ENCODE results near the gene KRAS.
A peak's percentile ranks its signal among the peaks of the same experiment; 100 is the strongest.
"Not testable (repeated sequence)": the region's sequence is repeated elsewhere in the genome, so short reads cannot be mapped to it uniquely, and the experiment has no call there.

KRAS gene

DNA sequence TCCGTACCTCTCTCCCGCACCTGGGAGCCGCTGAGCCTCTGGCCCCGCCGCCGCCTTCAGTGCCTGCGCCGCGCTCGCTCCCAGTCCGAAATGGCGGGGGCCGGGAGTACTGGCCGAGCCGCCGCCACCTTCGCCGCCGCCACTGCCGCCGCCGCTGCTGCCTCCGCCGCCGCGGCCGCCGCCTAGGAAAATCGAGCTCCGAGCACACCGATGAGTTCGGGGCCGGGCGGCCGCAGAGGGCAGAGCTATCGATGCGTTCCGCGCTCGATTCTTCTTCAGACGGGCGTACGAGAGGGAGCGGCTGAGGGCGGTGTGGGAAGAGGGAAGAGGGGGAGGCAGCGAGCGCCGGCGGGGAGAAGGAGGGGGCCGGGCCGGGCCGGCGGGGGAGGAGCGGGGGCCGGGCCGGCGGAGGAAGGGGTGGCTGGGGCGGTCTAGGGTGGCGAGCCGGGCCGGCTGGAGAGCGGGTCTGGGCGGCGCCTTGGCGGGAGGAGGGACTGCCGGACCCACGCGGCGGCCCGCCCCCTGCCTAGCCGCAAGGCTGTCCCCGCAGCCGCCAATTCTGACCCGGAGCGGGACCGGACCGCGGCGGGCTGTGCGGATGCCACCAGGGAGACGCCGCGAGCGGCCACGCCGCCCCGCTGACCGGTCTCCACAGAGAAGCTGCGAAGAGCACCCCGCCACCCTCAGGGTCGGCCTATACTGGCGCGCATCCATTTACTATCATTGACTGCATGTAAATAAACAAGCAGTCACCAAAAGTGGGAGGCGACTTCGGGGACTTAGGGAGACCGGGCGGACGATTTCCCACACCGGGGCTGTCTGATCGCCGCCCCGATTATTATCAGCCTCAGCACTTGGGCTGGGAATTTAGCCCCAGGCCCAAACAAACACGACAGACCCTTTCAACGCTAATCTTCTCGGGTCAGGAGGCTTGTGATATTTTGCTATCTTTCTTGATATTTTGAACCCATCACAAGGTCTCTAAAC, at the start of gene KRAS:
KRAS (minus strand) TSS at position 186 of the 987 bp plus-strand sequence.
- peak; percentile 98 for DNase-seq

DNA sequence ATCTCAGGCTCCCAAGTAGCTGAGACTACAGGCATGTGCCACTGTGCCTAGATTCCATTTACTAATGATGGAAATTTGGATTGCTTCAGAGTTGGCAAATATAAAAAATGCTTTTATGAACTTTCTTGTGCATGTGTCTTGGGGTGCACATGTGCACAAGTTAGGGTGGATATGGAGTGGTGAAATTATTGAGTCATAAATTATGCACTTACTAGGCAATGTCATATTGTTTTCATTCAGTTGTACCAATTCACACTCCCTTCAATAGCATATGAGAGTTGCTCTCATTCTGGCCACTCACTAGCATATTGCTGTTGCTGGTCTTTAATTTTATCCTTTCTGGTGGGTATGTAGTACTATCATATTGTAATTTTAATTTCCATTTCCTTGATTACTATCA, 45.7 kb upstream of the KRAS start:
- DNase-seq = no peak

DNA sequence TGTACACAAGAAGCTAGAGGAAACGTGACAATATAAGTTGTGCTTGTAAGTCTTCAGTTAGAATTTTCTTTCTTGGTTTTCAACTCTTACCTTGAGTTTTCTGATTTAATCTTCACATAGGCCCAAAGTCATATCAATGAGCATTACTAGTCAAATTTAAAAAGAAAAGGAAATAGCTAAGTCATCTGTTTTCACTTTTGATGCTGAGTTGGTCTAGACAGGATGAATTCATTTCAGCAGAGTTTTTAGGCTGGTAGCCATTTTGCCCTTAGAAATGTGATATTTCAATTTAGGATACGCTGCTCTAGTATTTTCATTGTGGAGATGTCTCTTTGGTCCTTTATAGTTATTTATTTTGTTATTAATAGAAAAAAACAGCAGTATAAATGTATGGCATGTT, 44.6 kb upstream of the KRAS start:
- no peak for DNase-seq

DNA sequence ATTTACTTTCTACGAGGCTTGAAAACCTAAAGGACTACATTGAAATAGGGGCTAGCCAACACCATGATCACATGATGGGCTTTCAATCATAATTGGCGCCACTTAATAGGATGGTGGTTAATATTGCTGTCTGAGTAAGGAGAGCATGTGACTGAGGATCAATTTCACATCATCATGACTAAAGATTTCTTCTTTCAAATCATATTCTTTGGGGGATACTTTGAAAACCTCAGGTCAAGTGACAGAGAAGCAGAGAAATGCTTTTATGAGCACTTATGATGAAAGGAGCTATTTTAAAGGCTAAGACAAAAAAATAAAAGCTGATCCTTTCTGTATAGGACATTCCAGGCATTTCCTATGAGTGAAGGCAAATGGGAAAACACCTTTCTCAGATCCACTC, 42.9 kb upstream of the KRAS start:
- no peak for DNase-seq

DNA sequence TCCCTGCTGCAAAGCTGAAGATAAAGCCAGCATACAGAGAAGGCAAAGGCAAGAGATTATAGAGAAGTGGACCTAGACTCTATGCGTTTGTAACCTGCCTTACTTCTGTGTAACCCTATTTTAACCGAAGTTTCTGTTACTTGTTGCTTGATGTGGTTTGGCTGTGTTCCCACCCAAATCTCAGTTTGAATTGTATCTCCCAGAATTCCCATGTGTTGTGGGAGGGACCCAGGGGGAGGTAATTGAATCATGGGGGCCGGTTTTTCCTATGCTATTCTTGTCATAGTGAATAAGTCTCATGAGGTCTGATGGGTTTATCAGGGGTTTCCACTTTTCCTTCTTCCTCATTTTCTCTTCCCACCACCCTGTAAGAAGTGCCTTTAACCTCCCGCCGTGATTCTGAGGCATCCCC, 42.1 kb upstream of the KRAS start:
- DNase-seq = not testable (repeated sequence)

DNA sequence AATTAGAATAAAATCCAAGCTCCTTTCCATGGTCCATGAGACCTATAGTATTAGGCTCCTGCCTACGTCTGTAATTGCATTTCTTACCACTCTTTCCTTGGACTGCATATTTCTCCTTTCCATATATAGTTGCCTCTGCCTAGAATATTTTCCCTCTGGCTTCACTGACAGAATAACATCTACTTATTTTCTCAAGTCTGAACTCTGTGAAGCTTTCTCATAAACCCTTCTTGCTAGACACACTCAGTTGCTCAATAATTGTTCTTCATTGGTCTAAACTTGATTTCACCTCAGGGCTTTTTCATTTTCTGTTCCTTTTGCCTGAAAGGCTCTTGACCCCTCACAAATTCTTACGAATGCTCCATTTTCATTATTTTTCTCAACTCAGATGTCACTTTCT, 36.9 kb upstream of the KRAS start:
- no peak for DNase-seq

DNA sequence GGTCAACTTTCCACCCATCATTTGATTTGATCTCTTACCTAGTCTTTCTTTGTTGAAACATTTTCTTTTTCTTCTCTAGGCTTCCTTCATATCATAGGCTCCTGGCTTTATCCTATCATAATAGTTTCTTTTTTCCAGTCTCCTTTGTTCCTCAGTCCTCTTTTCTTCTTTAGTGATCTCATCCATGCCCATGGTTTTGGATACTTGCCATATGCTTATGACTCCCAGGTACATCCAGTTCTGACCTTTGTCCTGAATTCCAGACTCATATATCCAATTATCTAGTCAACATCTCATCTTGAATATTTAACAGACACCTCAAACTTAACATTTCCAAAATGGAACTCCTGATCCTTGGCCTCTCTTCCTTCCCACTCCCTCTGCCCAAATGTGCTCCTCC, 36.1 kb upstream of the KRAS start:
- no peak for DNase-seq

DNA sequence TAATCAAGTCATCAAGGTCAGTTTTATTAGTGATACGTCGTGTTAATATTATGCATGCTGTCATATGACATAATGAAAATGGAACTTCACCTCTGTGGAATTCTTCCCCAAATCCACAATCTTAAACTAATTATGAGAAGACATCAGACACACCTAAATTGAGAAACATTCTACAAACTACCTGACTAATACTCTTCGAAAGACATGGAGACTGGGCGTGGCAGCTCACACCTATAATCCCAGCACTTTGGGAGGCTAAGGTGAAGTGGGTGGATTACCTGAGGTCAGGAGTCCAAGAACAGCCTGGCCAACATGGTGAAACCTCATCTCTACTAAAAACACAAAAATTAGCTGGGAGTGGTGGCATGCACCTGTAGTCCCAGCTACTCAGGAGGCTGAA, 33.3 kb upstream of the KRAS start:
- no peak for DNase-seq

DNA sequence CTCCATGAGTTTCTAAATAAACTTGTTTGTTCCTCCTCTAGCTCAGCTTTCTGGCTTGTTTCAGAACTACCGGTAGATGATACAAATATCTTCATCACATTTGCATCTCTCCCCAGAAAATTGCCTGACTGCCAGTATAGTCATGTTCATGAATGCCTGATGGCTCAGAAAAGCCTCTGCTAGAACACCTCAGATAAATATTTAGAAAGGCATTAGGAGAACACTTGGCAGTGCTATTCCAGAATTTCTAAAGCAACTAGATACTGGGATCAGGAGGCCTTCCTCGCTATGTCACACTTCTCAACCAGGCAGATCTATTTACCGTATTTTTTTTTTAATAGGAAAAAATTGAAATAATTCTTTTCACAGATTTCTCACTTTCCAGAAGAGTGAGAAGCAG, 32.3 kb upstream of the KRAS start:
- no peak for DNase-seq

DNA sequence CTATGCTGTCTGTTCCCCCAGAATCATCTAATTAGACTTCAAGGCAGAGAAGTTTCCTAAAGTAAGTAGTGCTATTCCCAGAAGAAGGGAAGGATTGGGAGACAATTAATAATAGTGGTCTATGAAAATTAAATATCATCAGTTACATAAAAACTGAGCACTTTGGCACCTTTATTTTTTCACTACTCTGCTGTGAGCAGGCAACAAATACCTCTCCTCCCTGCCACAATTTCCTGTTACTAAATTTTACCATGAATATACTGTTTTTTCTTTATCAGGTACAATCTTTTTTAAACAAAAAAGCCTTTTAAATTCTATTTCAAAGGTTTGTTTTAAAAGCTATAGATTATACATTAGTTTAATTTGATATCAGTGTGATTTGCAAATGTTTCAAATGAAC, 29.4 kb upstream of the KRAS start:
- DNase-seq = no peak

DNA sequence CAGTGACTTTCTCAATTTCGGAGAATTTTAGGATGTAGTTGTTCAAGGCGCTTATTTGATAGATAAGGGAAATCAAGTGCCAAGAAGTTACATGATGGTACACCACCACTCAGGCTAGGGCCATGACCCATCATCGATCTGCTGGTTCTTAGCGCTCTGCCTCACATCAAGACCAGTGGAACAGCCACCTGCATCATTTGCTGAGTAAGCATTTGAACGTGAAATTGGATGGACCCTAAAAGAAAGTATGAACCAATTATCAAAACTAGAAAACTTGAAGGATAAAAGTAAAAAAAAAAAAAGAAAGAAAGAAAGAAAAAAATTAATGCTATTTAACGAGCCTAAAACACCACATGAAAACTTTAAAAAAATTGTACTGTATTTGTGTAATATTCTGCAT, 27.5 kb upstream of the KRAS start:
- DNase-seq = no peak

DNA sequence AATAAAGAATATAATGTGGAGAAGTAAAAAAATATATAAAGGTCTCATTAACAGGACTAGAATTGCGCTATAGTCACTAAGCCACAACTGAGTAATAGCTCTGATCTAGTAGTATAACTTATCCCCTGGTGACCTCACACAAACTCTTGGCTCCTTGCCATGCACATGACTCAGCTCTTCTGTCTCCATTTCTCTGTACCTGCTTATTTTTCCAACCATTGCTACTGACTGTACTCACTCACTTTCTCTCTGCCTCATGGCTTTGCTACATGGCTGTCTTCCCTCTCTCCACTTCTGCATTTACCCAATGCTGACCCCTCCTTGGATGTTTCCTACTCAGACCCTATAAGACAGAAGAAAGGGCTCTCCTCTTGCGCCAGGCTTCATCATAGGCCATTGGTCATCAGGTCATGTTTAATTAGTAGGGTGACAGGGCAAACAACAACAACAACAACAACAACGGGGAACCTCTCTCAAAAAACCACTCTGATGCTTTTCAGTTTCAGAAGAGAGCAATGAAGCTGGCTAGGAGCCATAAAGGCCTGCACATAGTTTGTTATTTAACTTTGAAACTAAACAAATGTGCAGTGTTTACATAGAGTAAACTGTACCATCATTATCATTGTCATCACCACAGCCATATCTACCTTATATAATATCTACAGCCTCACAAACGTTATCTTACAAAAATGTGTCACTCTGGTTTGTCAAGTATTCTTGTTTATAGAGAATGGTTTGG, 25.6 kb upstream of the KRAS start:
- DNase-seq = peak; percentile 45

DNA sequence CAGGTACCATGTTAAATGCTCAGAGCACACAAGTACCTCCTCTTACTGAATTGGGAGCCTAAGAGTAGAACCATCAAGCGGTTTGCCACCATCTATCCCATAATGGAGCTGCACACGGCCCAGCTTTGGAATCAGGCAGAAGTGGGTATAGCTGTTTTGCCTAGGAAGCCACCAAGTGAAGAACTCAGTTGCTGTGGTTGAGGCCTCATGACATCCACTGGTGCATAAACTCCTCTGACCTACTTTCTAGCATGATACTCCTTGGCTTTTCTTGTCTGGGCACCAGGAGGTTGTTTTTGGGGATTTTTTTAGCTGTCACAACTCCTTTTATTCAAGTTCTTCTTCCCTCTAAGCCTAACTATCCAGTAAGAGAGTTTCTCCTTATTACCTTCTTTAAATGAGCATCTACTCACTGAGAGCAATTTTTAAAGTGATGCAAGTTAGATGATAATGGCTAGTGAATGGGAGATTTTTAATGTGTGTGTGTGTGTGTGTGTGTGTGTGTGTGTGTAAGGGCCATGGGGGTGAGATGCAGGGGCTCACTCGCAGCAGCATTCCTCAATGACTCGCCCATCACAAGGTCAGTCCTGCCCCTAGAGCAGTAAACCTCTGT, 20.9 kb upstream of the KRAS start:
- DNase-seq = no peak

DNA sequence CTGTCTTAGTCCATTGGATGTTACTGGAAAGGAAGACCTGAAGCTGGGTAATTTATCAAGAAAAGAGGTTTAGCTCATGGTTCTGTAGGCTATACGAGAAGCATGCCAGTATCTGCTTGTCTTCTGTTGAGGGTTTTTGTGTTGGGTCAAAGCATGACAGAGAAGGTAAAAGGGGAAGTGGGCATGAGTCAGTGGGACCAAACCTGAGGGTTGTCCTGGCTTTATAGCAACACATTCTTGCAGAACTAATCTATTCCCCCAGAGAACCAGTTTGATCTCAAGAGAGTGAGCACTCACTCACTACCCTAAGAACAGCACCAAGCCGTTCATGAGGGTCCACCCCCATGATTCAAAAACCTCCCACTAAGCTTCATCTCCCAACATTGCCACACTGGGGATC, 19.0 kb upstream of the KRAS start:
- no peak for DNase-seq

DNA sequence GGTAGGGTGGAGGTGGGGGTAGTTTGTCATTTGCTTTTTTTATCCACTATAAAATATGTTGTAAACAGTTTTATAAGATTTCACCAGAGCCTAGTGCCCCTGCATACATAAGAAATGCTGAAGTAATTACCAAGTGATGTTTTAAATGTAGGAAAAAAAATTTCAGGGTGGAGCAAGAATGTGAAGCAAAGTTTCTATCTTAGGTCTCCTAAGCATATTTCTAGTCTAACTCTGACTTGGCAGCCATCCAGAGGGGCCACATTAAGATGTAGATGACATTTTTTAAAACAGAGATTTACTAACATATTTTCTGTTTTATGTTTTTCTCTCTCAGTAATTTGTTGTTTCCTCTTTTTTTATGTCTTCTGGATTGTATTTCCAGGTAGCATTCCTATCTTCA, 15.8 kb upstream of the KRAS start:
- DNase-seq = no peak

DNA sequence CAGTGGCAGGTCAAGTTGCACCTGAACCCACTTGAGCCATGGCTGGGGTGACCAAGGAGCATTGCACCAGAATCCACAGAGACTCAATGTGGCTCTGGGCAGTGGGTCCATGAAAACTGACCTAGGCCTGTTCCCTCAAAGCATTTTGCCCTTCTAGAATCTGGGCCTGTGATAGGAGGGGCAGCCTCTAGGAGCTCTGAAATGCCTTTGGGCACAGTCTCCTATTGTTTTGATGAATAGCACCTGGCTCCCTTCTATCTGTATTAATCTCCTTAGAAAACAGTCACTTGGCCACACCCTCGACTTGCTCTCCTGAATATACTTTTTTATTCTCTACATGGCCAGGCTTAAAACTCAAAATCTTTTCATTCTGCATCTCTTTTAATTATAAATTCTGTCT, 14.1 kb upstream of the KRAS start:
- DNase-seq = no peak

DNA sequence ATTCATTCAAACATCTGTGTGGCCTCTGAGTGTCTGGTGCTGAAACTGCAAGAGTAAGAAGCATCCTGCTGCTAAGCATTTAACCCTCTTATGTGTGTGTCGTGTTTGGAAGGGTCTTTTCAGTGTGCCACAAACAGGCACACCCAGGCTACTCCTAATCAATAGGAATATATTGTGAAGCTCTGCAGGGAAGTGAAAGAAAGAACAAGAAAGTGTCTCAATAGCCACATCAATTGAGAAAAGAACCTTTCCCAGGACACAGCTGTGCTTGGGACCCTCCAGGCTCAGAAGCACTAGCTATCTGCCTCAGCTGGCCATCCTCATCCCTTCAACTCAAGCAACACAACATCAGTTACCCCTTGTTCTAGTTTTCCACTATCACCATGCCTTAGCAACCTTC, 13.4 kb upstream of the KRAS start:
- no peak for DNase-seq

DNA sequence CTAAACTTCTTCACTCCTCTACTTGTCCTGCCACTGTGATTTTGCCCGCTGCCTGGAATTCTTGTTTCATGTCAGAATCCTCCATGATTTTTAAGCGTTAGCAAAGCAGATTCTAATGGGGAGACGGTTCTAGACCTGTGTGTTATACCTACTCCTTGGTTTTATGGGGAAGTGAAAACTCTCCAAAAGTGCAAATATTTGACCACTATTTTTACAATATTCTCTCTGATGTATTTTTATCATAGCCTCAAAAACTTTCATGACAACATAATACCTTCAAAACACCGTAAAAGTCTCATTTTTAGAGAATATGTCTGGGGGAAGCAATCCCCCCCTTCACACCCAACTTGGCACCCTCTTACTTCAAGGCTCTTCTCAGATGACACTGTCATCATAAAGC, 12.9 kb upstream of the KRAS start:
- DNase-seq = no peak

DNA sequence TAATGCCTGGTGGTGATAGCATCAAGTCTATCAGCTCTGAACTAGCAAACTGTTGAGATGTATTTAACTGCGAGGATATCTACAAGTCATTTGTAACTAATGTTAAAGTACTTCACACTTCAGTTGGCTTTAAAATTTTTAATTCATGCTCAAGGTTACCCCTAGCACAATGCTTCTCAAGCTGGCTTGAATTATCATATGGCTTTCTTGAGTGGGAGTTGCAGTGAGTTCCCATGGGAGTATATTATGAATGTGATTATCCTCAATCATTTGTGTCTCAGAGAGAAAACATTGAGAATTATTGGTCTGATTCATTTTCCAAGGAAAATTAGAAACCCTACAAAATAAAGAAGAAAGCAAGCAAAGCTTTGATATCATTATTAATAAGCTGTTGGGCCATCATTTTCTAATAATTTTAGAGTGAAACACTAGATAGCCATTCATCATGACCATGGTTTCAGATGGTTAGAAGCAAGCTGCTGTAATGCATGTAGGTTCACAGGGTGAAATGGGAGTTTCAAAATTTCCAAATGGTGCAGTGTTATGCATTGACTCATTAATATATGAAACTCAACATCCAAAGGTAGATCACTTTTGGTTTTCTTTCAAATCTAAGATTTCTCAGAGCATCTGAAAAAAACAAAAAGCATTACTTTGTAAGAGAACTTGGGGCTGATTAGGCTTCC, 11.8 kb upstream of the KRAS start:
- DNase-seq = no peak

DNA sequence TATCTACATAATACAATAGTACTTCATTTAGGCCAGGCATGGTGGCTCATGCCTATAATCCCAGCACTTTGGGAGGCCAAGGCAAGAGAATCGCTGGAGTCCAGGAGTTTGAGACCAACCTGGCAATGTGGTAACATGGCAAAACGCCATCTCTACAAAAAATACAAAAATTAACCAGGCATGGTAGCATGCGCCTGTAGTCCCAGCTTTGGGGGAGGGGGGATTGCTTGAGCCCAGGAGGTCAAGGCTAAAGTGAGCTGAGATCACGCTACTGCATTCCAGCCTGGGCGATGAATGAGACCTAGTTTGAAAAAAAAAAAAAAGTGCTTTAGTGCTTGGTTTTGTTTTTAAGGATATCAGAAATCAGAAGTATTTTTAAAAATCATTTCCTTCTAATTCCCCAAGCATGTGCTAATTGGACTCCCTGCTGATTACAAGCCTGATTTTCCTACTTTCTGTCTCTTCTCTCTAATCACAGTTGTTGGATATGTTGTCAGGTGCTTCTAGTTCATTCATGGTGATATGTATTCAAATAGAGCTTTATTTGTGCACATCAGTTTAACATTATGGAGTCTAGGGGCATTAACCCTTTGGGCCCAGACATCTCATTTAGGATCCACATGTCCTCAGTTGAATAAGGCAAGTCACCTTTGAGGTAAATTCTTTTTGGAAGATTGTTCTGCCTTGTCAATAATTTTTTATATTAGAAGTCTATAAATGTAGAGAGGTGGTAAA, 7.0 kb upstream of the KRAS start:
- DNase-seq = no peak

DNA sequence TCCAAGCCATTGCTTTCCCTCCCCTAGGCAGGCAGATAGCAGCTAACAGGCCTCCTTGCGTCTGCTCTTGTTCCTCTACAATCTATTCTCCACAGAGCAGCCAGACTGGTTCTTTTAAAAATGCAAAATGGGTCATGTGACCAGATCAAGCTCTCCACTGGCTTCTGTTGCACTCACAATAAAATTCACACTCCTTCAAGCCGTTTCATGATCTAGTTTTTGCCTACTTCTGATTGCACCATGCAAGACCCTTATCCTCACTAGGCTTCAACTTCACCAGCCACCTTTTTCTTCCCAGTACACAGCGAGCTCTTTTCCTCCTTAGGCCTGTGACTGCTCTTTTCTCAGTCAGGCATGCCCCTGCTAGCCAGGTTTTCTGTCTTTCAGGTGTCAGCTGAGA, 6.1 kb upstream of the KRAS start:
- DNase-seq = no peak

DNA sequence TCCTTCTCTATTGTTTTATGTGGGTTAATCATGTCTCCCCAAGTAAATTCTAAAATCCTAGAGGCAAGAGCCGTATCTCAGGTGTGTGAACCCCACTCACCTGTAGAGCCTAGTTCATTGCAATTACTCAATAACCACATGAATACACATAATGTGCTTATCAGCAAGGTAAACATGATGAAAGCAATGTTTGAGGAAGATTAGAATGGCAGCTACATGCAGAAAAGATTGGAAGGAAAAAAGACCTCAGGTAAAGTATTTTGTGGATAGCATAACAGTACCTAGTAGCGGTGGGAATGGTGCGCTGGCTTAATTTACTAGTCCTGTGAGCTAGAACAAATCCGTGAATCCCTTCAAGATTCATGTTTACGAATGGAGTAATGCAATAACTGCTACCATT, 5.3 kb upstream of the KRAS start:
- DNase-seq = no peak

Data from NCI-H1105 (cell line).